Fibroblast of pulmonary artery (primary cell): ENCODE measurements around the gene CYB5D1.

Experiments used
- DNase-seq: peaks from one replicate; pipeline ENCODE4 v3.0.0-alpha.2; 2010; ENCODE audit warnings: low read depth
- H3K4me3 ChIP-seq: replicated peaks from 2 replicates; pipeline ENCODE4 v1.5.1; 2011; ENCODE audit warnings: low read depth, mild to moderate bottlenecking, control low read depth, low read length, moderate library complexity
- CTCF ChIP-seq: IDR thresholded peaks from 2 replicates; pipeline ENCODE4 v1.5.1; 2011; ENCODE audit warnings: mild to moderate bottlenecking, control low read depth, low read length, inconsistent platforms; ENCODE audit errors: missing control alignments

CYB5D1 gene

GRCh38 chr17:7818026-7818425 lies 39.8 kb upstream of the CYB5D1 start:
- no peak for DNase-seq
- no peak for TF ChIP-seq CTCF
- H3K4me3 ChIP-seq: no peak overlapping the region

- DNase-seq: no peak
- TF ChIP-seq CTCF: no peak
- H3K4me3 ChIP-seq: no peak overlapping the region
These were observed 38.8 kb upstream of the CYB5D1 start for GRCh38 chr17:7818746-7819645.

- no peak overlapping the region for H3K4me3 ChIP-seq
- DNase-seq: no peak
- no peak for TF ChIP-seq CTCF
These were observed 37.6 kb upstream of the CYB5D1 start for GRCh38 chr17:7820231-7820630.

- no peak overlapping the region for H3K4me3 ChIP-seq
- TF ChIP-seq CTCF: no peak
- DNase-seq: no peak
These were observed 35.7 kb upstream of the CYB5D1 start for GRCh38 chr17:7822126-7822525.

GRCh38 chr17:7823581-7824001 lies 34.2 kb upstream of the CYB5D1 start:
- DNase-seq: no peak
- H3K4me3 ChIP-seq: no peak overlapping the region
- TF ChIP-seq CTCF: no peak

- no peak for TF ChIP-seq CTCF
- DNase-seq: no peak
- no peak overlapping the region for H3K4me3 ChIP-seq
These were observed 33.5 kb upstream of the CYB5D1 start for GRCh38 chr17:7824021-7824924.
